SU-DHL-6 (cell line): ENCODE data around the gene KSR1.
"Not testable (repeated sequence)": the region's sequence is repeated elsewhere in the genome, so short reads cannot be mapped to it uniquely, and the experiment has no call there.

ENCODE experiments used
- EZH2phosphoT487 ChIP-seq: fragments of 200-600 bp; sonication (generic), shearing (Covaris generic); conservative IDR thresholded peaks from 2 replicates; pipeline ENCODE4 v1.6.1; 2018; ENCODE audit warnings: mild to moderate bottlenecking, antibody characterized with exemption, low read length, moderate library complexity, mixed read lengths
- TF ChIP-seq, protein P1 (sequence below): fragments of 200-600 bp; sonication (generic); IDR thresholded peaks from one replicate; pipeline ENCODE4 v1.5.1; 2017; ENCODE audit warnings: antibody characterized with exemption, mild to moderate bottlenecking, low read length, moderate library complexity; ENCODE audit not compliant: insufficient read depth, poor library complexity, severe bottlenecking

DNA sequence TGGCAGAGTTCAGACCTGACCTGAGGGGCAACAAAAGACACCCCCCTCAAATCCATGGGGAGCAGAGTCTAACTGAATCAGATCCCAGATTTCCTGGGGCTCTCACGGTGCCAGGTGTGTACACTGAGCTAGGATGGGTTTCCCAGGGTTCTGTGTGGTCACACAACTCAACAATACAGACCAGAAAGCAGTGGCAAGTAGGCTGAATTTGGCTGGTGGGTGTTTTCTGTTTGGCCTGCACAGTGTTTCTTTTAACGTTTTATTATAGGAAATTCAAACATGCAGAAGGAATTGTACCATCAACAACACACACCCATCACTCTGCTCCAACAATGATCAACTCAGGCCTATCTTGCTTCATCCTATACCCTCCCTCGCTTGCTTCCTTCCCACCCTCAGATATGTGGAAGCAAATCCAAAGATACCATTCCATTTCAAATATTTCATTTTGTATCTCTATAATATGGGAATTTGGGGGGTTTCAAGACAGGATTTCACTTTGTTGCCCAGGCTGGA lies 179.8 kb downstream of the KSR1 start:
- TF ChIP-seq, protein P1, sequence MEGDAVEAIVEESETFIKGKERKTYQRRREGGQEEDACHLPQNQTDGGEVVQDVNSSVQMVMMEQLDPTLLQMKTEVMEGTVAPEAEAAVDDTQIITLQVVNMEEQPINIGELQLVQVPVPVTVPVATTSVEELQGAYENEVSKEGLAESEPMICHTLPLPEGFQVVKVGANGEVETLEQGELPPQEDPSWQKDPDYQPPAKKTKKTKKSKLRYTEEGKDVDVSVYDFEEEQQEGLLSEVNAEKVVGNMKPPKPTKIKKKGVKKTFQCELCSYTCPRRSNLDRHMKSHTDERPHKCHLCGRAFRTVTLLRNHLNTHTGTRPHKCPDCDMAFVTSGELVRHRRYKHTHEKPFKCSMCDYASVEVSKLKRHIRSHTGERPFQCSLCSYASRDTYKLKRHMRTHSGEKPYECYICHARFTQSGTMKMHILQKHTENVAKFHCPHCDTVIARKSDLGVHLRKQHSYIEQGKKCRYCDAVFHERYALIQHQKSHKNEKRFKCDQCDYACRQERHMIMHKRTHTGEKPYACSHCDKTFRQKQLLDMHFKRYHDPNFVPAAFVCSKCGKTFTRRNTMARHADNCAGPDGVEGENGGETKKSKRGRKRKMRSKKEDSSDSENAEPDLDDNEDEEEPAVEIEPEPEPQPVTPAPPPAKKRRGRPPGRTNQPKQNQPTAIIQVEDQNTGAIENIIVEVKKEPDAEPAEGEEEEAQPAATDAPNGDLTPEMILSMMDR: not testable (repeated sequence)
- TF ChIP-seq EZH2phosphoT487: not testable (repeated sequence)
